ENCODE data around the gene PANK4. TPM values are rescaled to one million over a fixed set of nuclear protein-coding genes. Genes with fewer than 3 reads are reported as not detected.

Gene PANK4
- total and polyA plus RNA-seq, 9 of the 15 experiments (the other 6 are each of a cell fraction or from before 2014, with no cell fraction given), result 0.93 to 55.6 (median 31.5) TPM

GRCh38 chr1:2470290-2471158, 55.9 kb downstream of the PANK4 start:
- under 1% methylated on average over 27 of the region's 27 CpGs for WGBS (ENCODE audit: insufficient coverage, low coverage, missing lambda C conversion rate)
- Histone ChIP-seq H3K9me3 (replicated peaks; ENCODE audit: control insufficient read depth, insufficient read depth, low read depth, low read length) (no peaks in the 10 kb centered on the region), H3K79me2 (ENCODE audit: control insufficient read depth, insufficient read depth, low read length) (no peaks in the 10 kb centered on the region), H3K36me3 (ENCODE audit: control insufficient read depth, insufficient read depth, low read length) (no peaks in the 10 kb centered on the region), H3K9me1 (ENCODE audit: control insufficient read depth, insufficient read depth, low read length) (no peaks in the 10 kb centered on the region), H4K20me1 (replicated peaks; ENCODE audit: control insufficient read depth, insufficient read depth, low read length) (peaks cover 35% of the 10 kb centered on the region), H2AFZ (ENCODE audit: low read depth, low read length) (no peak overlapping the region), H3K27me3 (ENCODE audit: control insufficient read depth in 2 of 2, insufficient read depth in 2 of 2, low read length in 2 of 2) (peaks cover 6 to 66% of the 10 kb centered on the region in 2 experiments; a peak in 3 of 5 replicates), H3K27ac (ENCODE audit: extremely low read depth, low read depth, low read length) (no peak overlapping the region), H3K4me1 (replicated peaks in 1 of 2; ENCODE audit: control insufficient read depth in 2 of 2, insufficient read depth in 2 of 2, low read length in 2 of 2) (peaks cover 0 to 88% of the 10 kb centered on the region in 2 experiments; a peak in 2 of 5 replicates), H3K4me3 (no peak overlapping the region), H3K4me2 (ENCODE audit: insufficient read depth, low read length) (no peak overlapping the region), H3K9ac (ENCODE audit: insufficient read depth in 1 of 2, low read depth in 2 of 2, low read length in 2 of 2) (no peak overlapping the region; a peak in 1 of 4 replicates)
- in situ Hi-C loops (cut with MboI) (no loop called here), intact Hi-C loops (cut with micrococcal nuclease) (no loop called here)
- BruUV-seq (replicated peaks), result no TSS peak
- CTCF ChIA-PET (ENCODE audit: low intra/inter-chr PET ratio), result no interaction called here
- POLR2A ChIA-PET, result interaction anchor here (0.6 to 1.1 kb wide), 5 partner anchors 9 to 76 kb away, joined by 3 to 4 read pairs (median 4); no protein-coding TSS in a partner anchor
- DNase-seq (ENCODE audit: extremely low read depth in 1 of 4, low spot score in 3 of 4) (no peak), ATAC-seq (no peak), FAIRE-seq (no peak)
- TF ChIP-seq ZNF740 (CRISPR knock-in tag; IDR thresholded peaks at IDR 0.05), result peak; percentile 23; the same call in 1 of the 2 replicates
- TF ChIP-seq ZNF740 (tag; IDR thresholded peaks at IDR 0.05), result no peak
- no peak for TF ChIP-seq ETS1 (conservative IDR thresholded peaks at IDR 0.05; ENCODE audit: control insufficient read depth, low read depth, low read length)
- TF ChIP-seq UBTF (IDR thresholded peaks at IDR 0.05; ENCODE audit: borderline replicate concordance in 1 of 2, low read depth in 2 of 2, low read length in 2 of 2), result peak; percentile 59 to 76; a peak in 3 of 4 replicates
- no peak for TF ChIP-seq ZBED1 (IDR thresholded peaks at IDR 0.05)
